ENCODE measurements around the gene ADAMTS16. TPM values are rescaled to one million over a fixed set of nuclear protein-coding genes. Genes with fewer than 3 reads are reported as not detected.

Gene ADAMTS16, protein sequence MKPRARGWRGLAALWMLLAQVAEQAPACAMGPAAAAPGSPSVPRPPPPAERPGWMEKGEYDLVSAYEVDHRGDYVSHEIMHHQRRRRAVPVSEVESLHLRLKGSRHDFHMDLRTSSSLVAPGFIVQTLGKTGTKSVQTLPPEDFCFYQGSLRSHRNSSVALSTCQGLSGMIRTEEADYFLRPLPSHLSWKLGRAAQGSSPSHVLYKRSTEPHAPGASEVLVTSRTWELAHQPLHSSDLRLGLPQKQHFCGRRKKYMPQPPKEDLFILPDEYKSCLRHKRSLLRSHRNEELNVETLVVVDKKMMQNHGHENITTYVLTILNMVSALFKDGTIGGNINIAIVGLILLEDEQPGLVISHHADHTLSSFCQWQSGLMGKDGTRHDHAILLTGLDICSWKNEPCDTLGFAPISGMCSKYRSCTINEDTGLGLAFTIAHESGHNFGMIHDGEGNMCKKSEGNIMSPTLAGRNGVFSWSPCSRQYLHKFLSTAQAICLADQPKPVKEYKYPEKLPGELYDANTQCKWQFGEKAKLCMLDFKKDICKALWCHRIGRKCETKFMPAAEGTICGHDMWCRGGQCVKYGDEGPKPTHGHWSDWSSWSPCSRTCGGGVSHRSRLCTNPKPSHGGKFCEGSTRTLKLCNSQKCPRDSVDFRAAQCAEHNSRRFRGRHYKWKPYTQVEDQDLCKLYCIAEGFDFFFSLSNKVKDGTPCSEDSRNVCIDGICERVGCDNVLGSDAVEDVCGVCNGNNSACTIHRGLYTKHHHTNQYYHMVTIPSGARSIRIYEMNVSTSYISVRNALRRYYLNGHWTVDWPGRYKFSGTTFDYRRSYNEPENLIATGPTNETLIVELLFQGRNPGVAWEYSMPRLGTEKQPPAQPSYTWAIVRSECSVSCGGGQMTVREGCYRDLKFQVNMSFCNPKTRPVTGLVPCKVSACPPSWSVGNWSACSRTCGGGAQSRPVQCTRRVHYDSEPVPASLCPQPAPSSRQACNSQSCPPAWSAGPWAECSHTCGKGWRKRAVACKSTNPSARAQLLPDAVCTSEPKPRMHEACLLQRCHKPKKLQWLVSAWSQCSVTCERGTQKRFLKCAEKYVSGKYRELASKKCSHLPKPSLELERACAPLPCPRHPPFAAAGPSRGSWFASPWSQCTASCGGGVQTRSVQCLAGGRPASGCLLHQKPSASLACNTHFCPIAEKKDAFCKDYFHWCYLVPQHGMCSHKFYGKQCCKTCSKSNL
- total RNA-seq (10 to 100 TPM in 1 of 2 donors, 1 to 10 TPM in 1; 8.0 to 12.3 TPM), polyA plus RNA-seq (ENCODE audit: insufficient read length in 2 of 2) (1 to 10 TPM; 5.0 TPM)
- long read RNA-seq, donor 1, result 0 reads
- long read RNA-seq, donor 2, full-length matches to known transcripts, result 1 of 1 reads
- long read RNA-seq, donor 2, partial matches to known transcripts, result 0 of 1 reads
- long read RNA-seq, donor 2, other reads (novel, unspliced or antisense), result 0 of 1 reads
- long read RNA-seq, donor 3, result 0 reads
- long read RNA-seq, donor 4, result 0 reads

DNA sequence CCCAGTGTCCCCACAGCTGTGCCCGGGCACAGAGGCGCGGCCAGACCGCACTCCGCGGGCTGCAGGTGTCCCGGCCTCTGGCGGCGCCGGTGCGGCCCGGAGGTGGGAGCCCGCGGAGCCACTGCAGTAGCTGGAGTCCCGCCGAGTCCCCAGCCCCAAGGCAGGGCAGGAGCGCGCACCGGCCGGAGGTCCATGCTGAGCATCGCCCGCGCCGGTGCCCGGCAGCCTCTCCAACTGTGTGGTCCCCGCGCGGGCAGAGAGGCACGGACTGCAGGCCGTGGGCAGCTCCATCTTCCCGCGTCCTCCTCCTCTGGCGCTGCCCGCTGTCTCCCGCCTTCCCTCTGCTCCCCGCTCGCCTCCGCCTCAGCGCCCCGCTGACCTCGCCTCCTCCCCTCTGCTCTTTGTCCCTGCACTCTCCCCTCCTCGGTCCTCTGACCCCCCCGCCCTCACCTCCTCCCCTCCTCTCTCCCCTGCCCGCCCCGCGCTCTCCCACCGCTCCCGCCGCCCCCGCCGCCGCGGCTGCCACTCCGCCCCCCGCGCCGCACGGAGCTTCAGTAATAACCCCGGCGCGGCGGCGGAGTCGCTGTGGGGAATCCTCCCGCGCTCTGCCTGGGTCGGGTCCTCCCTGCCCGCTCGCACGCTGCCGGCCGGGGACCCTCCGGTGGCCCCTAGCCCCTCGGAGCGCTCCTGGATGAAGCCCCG lies at the start of gene ADAMTS16:
TSS of gene ADAMTS16 (plus strand) at position 554 of the 702 bp plus-strand sequence. CDS start at position 692, 138 bp downstream.
- no peaks in the 10 kb centered on the region for H3K36me3 ChIP-seq (ENCODE audit: control insufficient read depth, insufficient read depth, low read length)
- DNase-seq (ENCODE audit: low read depth in 4 of 6, low spot score in 6 of 6), result peak in 2 of 6 donors; percentile 56 to 60
- H3K27me3 ChIP-seq (ENCODE audit: control insufficient read depth, insufficient read depth, low read length), result peaks cover 20% of the 10 kb centered on the region
- no peaks in the 10 kb centered on the region for H3K9me3 ChIP-seq (ENCODE audit: control insufficient read depth, insufficient read depth, low read length)
- H3K4me3 ChIP-seq (ENCODE audit: low read depth, low read length), result peak within 1 kb of the TSS; percentile 47
- H3K4me1 ChIP-seq (ENCODE audit: control insufficient read depth, insufficient read depth, low read length), result peaks cover 11% of the 10 kb centered on the region
- H3K27ac ChIP-seq (ENCODE audit: low read depth, low read length), result no peak within 1 kb of the TSS
- whole genome bisulfite sequencing (ENCODE audit: insufficient coverage), result under 1% methylated on average over 71 of the region's 76 CpGs

DNA sequence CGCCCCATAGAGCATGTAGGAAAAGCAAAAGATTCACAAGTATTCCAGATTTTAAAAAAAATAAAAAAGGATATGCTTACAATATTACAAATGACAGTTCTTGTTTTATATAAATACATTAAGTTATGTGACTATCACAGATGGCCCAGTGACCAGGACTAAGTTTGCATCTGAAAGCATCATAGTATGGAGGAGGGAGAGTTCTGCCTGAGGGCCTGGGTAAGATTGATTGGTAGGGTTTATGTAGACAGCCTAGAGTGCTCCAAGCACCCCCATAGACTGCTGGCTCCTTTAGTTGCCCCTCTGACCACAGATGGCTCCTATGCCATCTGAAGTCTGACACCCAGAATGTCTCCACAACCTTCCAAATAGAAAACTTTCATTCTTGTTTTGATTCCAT lies 48.0 kb upstream of the ADAMTS16 start:
- Histone ChIP-seq H3K4me3 (ENCODE audit: low read depth, low read length) (no peak overlapping the region), H3K9me3 (ENCODE audit: control insufficient read depth, insufficient read depth, low read length) (no peaks in the 10 kb centered on the region), H3K36me3 (ENCODE audit: control insufficient read depth, insufficient read depth, low read length) (no peaks in the 10 kb centered on the region), H3K4me1 (ENCODE audit: control insufficient read depth, insufficient read depth, low read length) (no peaks in the 10 kb centered on the region), H3K27me3 (ENCODE audit: control insufficient read depth, insufficient read depth, low read length) (no peaks in the 10 kb centered on the region), H3K27ac (ENCODE audit: low read depth, low read length) (no peak overlapping the region)
- no peak for DNase-seq (ENCODE audit: low read depth in 4 of 6, low spot score in 6 of 6)
- no CpG with 5 or more reads among the region's 1 CpG for WGBS (ENCODE audit: insufficient coverage)

DNA sequence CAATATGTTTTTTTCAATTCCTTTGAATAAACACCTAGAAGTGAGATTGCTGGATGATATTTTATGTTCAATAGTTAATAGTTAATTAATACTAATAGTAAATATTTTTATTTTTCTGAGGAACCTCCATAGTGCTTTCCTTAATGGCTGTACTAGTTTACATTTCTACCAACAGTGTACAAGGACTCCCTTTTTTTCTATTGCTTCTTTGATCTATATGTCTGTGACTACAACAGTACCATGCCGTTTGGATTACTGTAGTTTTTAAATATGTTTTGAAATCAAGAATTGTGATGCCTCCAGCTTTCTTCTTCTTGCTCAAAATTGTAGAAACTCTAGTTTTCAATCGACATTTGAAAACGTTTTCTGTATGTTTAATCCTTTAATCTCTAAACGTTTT lies 39.5 kb upstream of the ADAMTS16 start:
- no CpG with 5 or more reads among the region's 4 CpGs for WGBS (ENCODE audit: insufficient coverage)
- H3K4me1 ChIP-seq (ENCODE audit: control insufficient read depth, insufficient read depth, low read length), result no peaks in the 10 kb centered on the region
- H3K36me3 ChIP-seq (ENCODE audit: control insufficient read depth, insufficient read depth, low read length), result no peaks in the 10 kb centered on the region
- no peak overlapping the region for H3K27ac ChIP-seq (ENCODE audit: low read depth, low read length)
- H3K9me3 ChIP-seq (ENCODE audit: control insufficient read depth, insufficient read depth, low read length), result peaks cover 3% of the 10 kb centered on the region
- no peak overlapping the region for H3K4me3 ChIP-seq (ENCODE audit: low read depth, low read length)
- no peak for DNase-seq (ENCODE audit: low read depth in 4 of 6, low spot score in 6 of 6)
- H3K27me3 ChIP-seq (ENCODE audit: control insufficient read depth, insufficient read depth, low read length), result no peaks in the 10 kb centered on the region

DNA sequence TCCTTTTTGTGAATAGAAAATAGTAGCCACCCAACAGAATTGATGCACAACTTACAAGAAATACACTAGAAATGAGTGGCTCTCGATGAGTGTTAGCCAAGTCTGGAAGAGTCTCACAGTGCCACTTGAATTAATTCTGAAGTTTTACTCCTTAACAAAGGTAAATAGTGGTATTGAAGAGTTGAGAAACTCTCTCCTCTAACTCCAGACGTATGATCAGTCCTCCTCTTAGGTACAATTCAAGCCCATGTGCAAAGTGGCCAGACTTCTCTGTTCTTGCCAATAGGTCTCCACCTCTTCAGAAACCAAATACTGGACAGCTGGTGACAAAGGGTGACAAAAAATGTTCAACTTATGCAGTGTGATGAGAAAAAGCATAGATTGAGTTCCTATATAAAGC lies 38.5 kb upstream of the ADAMTS16 start:
- H3K36me3 ChIP-seq (ENCODE audit: control insufficient read depth, insufficient read depth, low read length), result no peaks in the 10 kb centered on the region
- peaks cover 3% of the 10 kb centered on the region for H3K9me3 ChIP-seq (ENCODE audit: control insufficient read depth, insufficient read depth, low read length)
- no peak for DNase-seq (ENCODE audit: low read depth in 4 of 6, low spot score in 6 of 6)
- no peak overlapping the region for H3K27ac ChIP-seq (ENCODE audit: low read depth, low read length)
- no peaks in the 10 kb centered on the region for H3K4me1 ChIP-seq (ENCODE audit: control insufficient read depth, insufficient read depth, low read length)
- H3K4me3 ChIP-seq (ENCODE audit: low read depth, low read length), result no peak overlapping the region
- H3K27me3 ChIP-seq (ENCODE audit: control insufficient read depth, insufficient read depth, low read length), result no peaks in the 10 kb centered on the region
- no CpG with 5 or more reads among the region's 2 CpGs for WGBS (ENCODE audit: insufficient coverage)

DNA sequence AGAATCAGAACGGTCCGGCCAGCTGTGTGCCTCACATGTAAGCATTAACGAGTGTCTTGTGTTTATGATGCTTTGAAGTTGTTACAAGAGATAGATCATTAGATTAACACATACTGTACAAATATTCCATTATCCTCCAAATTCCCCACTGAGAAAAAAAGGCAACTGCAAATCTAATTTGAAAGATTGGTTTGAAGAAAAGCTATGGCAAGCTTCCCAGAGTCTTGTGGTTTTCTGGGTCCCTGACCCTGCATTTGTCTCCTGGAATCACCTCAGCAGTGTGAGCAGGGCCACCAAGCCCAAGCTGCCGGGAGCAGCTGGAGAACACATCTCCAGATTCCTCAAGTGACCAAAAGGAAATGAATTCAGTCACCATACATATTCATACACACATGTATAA lies 36.9 kb upstream of the ADAMTS16 start:
- no peaks in the 10 kb centered on the region for H3K27me3 ChIP-seq (ENCODE audit: control insufficient read depth, insufficient read depth, low read length)
- no peak overlapping the region for H3K27ac ChIP-seq (ENCODE audit: low read depth, low read length)
- H3K36me3 ChIP-seq (ENCODE audit: control insufficient read depth, insufficient read depth, low read length), result no peaks in the 10 kb centered on the region
- H3K4me3 ChIP-seq (ENCODE audit: low read depth, low read length), result no peak overlapping the region
- no CpG with 5 or more reads among the region's 4 CpGs for WGBS (ENCODE audit: insufficient coverage)
- peaks cover 3% of the 10 kb centered on the region for H3K9me3 ChIP-seq (ENCODE audit: control insufficient read depth, insufficient read depth, low read length)
- H3K4me1 ChIP-seq (ENCODE audit: control insufficient read depth, insufficient read depth, low read length), result no peaks in the 10 kb centered on the region
- DNase-seq (ENCODE audit: low read depth in 4 of 6, low spot score in 6 of 6), result peak in 2 of 6 donors; percentile 16 to 40

DNA sequence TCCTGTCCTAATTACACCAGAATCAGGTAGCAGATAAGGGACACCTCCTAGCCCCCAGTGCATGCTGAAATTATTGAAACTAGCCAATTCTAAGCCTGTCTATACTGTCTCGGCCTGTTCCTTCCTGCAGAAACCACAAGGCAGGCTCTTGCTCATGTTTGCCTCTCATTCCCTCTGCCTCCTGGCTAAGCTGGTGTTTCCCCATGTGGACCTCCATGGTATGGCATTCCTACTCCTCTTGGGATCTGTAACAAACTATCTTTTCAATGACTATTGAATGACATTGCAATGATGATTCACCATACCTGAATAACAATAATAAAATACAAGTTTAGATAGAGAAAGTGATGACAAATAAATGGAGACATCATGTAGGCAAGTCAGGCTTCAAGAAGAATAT lies 35.6 kb upstream of the ADAMTS16 start:
- H3K36me3 ChIP-seq (ENCODE audit: control insufficient read depth, insufficient read depth, low read length), result no peaks in the 10 kb centered on the region
- WGBS (ENCODE audit: insufficient coverage), result 100% methylated on average over 1 of the region's 1 CpG
- H3K4me1 ChIP-seq (ENCODE audit: control insufficient read depth, insufficient read depth, low read length), result no peaks in the 10 kb centered on the region
- no peaks in the 10 kb centered on the region for H3K27me3 ChIP-seq (ENCODE audit: control insufficient read depth, insufficient read depth, low read length)
- H3K27ac ChIP-seq (ENCODE audit: low read depth, low read length), result no peak overlapping the region
- DNase-seq (ENCODE audit: low read depth in 4 of 6, low spot score in 6 of 6), result no peak
- peaks cover 3% of the 10 kb centered on the region for H3K9me3 ChIP-seq (ENCODE audit: control insufficient read depth, insufficient read depth, low read length)
- H3K4me3 ChIP-seq (ENCODE audit: low read depth, low read length), result no peak overlapping the region

DNA sequence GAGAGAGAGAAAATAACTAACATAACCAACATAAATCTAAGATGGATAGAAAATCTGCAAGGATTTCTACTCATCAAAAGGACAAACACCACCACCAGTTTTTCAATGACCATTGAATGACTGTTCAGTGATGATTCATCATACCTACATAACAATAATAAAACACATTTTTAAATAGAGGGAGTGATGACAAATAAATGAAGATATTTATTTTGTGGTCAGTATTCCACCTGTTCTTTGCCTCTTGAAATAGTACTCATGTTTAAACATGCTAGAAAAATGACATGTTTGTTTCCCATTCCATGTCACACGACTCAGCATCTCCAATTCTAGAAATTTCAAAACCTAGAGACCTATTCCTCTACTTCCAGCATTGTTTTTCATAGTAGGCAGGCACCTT lies 34.6 kb upstream of the ADAMTS16 start:
- H3K4me1 ChIP-seq (ENCODE audit: control insufficient read depth, insufficient read depth, low read length), result no peaks in the 10 kb centered on the region
- DNase-seq (ENCODE audit: low read depth in 4 of 6, low spot score in 6 of 6), result no peak
- H3K9me3 ChIP-seq (ENCODE audit: control insufficient read depth, insufficient read depth, low read length), result peaks cover 3% of the 10 kb centered on the region
- 100% methylated on average over 1 of the region's 1 CpG for WGBS (ENCODE audit: insufficient coverage)
- H3K36me3 ChIP-seq (ENCODE audit: control insufficient read depth, insufficient read depth, low read length), result no peaks in the 10 kb centered on the region
- H3K27me3 ChIP-seq (ENCODE audit: control insufficient read depth, insufficient read depth, low read length), result no peaks in the 10 kb centered on the region
- H3K4me3 ChIP-seq (ENCODE audit: low read depth, low read length), result no peak overlapping the region
- H3K27ac ChIP-seq (ENCODE audit: low read depth, low read length), result no peak overlapping the region

DNA sequence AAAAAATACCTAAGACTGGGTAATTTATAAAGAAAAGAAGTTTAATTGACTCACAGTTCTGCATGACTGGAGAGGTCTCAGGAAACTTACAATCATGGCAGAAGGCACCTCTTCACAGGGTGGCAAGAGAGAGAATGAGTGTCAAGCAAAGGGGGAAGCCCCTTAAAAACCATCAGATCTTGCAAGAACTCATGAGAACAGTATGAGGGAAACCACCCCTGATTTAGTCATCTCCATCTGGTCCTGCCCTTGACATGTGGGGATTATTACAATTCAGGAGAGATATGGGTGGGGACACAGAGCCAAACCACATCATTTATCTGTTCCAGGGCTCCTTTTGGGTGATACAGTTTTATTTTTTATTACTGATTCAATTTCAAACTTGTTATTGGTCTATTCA lies 23.2 kb upstream of the ADAMTS16 start:
- Histone ChIP-seq H3K36me3 (ENCODE audit: control insufficient read depth, insufficient read depth, low read length) (no peaks in the 10 kb centered on the region), H3K27me3 (ENCODE audit: control insufficient read depth, insufficient read depth, low read length) (no peaks in the 10 kb centered on the region)
- DNase-seq (ENCODE audit: low read depth in 4 of 6, low spot score in 6 of 6), result no peak

More for the DNA sequence above, 23.2 kb upstream of the ADAMTS16 start:
- no peaks in the 10 kb centered on the region for H3K4me1 ChIP-seq (ENCODE audit: control insufficient read depth, insufficient read depth, low read length)
- H3K9me3 ChIP-seq (ENCODE audit: control insufficient read depth, insufficient read depth, low read length), result peaks cover 2% of the 10 kb centered on the region
- H3K4me3 ChIP-seq (ENCODE audit: low read depth, low read length), result no peak overlapping the region
- H3K27ac ChIP-seq (ENCODE audit: low read depth, low read length), result no peak overlapping the region

All from spinal cord (tissue), 10 donors.